Inflammatory macrophage (primary cell): Measurements from ENCODE around the gene XPR1.

Source experiments
- DNase-seq, 2 donors: peaks; one replicate each; pipeline ENCODE4 v3.0.0-alpha.2; 2020 to 2022
- total RNA-seq, 18 experiments: gene quantifications; one replicate each; lab custom pipeline; 2026; ENCODE audit warnings: mixed read lengths in 6 of 18, inconsistent platforms in 2 of 18; lab: John Stamatoyannopoulos, UW

The XPR1 gene
- total RNA-seq, result 41.6 to 96.4 (median 72.4) reads per million in 18 experiments

GRCh38 chr1:180631766-180632325, at the start of gene XPR1:
Gene XPR1 (plus strand): TSS chr1:180632022. CDS start chr1:180632202, 180 bp downstream.
- DNase-seq, result peak; percentile 98 to 99

DNA sequence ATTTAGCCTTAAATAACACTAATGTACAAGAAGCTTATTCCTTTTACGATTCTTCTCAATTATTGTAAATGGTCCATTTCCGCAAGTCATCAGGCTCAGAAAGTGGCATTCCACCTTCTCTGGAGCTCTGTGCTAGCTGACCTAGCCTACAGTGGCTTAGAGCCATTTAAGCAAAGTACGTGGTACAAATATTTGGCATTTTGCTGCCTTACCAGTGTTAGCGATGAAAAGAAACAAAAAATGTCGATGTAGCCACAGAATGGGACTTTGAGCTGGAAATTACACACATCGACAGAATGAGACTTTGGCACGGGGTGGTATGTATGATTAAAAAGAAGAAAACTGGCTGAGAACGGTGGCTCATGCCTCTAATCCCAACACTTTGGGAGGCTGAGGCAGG, 47.0 kb upstream of the XPR1 start:
- no peak for DNase-seq

- no peak for DNase-seq
Observed at GRCh38 chr1:180585994-180586359, 45.8 kb upstream of the XPR1 start.

- no peak for DNase-seq
Observed at GRCh38 chr1:180586671-180587155, 45.1 kb upstream of the XPR1 start.

- DNase-seq, result no peak
Observed at GRCh38 chr1:180588121-180588520, 43.7 kb upstream of the XPR1 start.

DNA sequence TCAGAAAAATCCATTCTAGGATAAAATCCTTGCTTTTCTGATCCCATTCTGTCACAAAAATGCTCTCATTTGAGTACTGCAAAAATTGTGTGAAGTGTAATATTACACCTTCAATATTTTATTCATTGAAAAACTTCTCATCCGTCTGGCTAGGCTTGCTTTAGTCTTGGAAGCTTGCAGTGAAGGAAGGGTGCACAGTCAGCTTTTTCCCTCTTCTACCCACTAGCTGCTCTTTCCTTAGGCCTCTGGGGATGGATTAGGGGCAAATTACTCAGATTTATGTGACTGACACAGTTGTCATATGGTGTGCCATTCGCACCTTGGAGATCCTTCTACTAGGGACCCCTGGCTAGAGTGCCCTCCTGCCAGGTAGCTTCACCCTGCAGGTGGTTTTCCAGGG, 40.9 kb upstream of the XPR1 start:
- DNase-seq, result no peak

DNA sequence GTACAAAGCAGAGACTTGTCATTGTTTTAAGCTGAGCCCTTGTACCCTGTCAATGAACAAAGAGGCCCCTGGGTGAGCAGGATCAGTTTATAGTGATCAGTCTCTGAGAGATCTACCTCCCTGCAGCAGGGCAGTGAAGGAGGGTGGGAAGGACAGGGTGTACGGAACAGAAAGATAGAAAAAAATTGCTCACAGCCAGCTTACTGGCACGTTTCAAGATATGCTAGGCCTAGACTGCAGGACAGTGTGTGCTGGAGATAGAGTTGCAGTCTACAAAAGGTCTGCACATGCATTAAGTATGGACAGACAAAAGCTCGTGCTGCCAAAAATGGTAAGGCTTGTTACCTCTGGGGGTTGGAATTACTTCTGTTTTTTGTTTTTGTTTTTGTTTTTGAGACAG, 38.4 kb upstream of the XPR1 start:
- no peak for DNase-seq

DNA sequence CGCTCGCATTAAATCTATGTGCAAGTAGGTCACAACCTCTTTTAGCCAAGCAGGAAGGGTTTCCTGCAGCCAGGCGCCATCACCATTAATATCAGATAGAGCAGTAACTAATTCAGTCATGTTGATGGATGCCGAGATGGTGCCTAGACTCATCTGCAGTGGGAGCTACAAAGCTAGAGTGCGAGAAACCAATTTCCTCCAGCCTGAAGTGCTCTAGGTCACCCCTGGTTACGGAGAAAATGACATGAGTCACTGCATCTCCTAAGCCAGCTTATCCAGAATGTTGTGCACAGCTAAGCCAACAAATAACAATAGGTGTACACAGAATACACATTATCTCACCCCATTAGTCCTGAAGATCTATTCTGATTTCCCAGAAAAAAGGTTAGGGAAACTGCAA, 37.1 kb upstream of the XPR1 start:
- no peak for DNase-seq

DNA sequence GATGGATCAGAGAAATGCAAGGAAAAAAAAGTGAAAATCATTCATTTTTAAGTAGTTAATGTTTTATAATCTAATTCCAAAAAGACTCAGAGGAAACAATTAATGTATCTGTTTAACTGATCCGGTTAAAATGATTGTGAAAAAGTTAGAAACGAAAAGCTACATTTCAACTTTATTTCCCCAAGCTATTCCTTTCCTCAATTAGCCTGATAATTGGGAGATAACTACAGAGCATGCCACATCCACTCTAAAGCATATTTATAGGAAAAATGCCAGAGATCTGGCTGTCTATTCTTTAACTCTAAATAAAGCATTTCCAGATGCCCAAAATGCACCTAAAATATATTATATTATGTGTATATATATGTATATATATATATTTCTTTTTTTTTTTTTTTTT, 35.9 kb upstream of the XPR1 start:
- no peak for DNase-seq

DNA sequence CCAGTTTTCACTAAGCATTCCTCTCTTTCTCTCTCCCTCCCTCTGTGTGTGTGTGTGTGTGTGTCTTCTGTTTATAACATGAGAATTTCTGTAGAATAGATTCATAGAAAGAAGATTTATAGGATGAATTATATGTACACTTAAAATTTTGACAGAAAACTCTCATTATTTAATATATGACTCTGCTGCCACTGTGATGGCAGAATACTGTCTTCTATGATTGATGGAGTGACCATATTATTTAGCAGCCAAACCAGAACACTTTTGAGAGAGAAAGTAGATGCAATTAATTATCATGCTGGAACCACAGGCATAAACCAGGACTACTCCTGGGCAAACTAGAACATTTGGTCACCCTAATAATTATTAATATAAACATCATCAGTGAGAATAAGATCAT, 34.3 kb upstream of the XPR1 start:
- DNase-seq, result no peak

- no peak for DNase-seq
Observed at GRCh38 chr1:180598333-180598974, 33.4 kb upstream of the XPR1 start.

DNA sequence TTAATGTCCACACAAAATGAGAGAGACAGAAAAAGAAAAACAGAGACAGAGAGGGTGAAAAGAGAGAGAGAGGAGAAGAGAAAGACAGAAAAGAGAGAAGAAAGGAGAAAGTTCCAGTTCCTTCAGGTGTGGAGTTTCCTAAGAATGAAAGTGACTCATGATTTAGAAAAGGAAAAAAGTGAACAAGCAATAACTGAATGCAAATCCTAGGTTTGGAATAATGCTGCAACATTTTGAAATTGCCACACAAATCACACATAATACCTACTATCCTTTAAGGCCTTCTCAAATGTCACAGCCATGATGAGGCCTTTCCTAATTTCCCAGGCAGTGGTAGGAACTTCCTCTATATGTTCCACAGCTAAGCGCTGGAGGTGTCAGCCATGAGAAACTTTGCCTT, 31.5 kb upstream of the XPR1 start:
- DNase-seq, result no peak

DNA sequence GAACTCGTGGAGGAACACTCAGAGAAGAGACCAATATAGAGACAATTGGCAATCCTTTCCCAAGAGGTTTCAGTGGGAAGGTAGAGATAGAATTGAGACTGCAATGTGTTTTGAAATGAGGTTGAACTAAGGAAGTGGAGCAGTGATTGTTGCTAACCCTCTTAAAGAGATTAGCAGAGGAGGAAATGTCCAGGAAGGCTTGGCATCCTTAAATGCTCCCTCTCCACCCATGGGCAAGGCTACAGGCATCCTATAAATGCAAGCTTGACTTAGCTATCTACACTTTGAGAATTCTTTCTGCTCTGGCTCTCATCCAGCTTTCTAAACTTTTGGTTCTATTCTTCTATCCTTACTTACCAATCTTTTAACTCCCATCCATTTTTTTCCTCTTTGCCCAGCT, 30.3 kb upstream of the XPR1 start:
- DNase-seq, result peak in 1 of 2 donors; percentile 10

DNA sequence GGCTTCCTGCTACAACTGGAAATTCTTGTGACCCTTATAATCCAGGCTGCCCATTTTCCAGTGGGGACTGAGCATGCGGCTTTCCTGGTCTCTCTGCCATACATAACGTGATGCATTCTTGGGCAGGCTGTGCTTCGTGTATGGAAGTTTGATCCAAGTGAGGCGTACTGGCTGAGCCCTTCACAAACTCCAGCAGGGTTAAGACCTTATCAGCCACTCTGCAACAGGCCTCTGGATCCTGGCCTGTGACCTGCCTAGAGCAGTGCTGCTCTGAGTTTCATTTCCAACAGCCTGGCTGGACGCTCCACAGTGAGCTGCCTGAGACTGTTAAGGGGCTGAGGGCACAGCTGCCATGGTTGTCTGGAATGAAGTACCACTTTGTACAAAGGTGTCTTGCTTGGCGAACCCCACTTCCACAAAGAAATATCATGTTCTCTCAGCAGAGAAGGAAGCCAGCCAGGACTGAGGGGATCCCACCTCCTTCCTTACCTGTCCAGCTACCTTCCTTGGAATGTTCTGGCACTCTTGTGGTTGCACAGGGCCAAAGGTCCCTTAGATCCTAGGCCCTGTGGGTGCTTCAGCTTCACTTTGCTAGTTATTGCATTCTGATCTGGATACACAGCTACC, 28.5 kb upstream of the XPR1 start:
- DNase-seq, result no peak

GRCh38 chr1:180603850-180604226, 28.0 kb upstream of the XPR1 start:
- DNase-seq, result no peak

DNA sequence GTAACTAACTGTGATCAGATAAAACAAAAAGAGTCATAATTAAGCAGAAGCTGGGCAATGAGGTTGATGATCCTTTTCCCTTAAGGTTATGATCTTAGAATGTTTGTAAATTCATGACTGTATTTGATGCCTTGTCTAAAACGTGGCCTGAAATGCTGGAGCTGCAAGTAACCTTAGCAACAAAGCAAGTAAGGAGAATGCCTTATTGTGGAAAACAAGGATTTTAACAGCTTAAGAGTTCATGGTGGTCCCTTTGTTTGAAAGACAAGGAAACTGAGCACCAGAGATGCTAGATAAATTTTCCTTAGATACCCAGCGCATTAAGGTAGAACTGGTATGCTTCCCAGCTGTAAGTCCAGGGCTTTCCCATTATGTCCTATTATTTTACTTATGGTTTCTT, 25.7 kb upstream of the XPR1 start:
- DNase-seq, result no peak

DNA sequence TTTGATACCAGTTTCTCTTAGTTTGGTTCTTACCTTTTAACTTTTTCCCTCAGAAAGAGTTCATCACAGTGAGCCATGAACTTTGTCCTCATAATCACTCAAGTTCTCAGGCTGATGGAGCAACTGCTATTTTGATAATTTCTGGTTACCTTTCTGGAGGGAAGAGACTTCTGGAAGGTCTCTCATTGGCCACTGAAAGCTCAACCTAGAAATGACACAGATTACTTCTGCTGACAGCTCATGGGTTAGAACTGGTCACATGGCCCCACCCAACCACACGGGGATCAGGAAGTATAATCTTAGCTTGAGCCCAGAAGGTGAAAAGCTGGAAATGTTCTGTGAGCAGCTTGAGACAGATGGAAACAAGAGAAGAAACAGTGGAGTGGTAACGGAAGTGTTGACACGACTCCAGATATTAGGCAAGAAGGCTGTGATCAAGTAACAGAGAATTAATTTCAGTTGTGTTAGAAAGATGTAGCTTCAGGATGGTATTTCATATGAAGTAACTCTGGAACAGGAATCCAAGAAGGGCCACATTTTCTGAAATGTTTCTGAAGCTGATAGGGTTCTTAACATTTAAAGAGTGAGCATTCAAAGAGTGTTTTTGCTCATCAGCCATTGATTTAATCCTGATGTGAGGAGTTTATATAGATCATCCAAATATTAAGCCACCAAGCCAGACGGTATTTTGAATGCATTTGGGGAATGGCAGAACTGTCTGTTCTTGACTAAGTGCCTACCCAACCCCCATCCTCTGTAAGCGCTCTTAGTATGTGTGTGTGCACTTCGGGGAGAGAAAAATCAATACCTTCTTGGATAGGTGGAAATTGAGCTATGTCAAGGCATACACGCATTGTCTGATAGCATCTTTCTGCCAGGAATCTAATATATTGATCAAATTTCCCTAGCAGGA, 21.9 kb upstream of the XPR1 start:
- DNase-seq, result peak; percentile 11 to 40

DNA sequence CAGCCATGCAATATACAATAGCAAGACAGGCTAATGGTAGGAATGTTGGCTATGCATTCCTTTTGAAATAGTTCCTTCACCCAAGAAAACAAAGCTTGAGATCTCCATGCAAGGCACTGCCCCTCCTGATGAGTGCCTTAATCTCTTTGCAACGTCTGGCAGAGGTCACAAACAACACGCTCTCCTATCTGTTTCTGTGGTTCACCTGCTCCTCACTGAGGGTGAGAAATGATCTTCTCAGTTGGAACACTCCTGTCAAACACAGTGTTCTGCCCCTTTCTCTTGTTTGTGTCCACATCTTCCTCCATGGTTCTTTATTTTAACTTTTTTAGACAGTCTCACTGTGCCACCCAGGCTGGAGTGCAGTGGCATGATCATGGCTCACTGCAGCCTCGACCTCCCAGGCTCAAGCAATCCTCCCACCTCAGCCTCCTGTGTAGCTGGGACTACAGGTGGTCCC, 21.2 kb upstream of the XPR1 start:
- no peak for DNase-seq

DNA sequence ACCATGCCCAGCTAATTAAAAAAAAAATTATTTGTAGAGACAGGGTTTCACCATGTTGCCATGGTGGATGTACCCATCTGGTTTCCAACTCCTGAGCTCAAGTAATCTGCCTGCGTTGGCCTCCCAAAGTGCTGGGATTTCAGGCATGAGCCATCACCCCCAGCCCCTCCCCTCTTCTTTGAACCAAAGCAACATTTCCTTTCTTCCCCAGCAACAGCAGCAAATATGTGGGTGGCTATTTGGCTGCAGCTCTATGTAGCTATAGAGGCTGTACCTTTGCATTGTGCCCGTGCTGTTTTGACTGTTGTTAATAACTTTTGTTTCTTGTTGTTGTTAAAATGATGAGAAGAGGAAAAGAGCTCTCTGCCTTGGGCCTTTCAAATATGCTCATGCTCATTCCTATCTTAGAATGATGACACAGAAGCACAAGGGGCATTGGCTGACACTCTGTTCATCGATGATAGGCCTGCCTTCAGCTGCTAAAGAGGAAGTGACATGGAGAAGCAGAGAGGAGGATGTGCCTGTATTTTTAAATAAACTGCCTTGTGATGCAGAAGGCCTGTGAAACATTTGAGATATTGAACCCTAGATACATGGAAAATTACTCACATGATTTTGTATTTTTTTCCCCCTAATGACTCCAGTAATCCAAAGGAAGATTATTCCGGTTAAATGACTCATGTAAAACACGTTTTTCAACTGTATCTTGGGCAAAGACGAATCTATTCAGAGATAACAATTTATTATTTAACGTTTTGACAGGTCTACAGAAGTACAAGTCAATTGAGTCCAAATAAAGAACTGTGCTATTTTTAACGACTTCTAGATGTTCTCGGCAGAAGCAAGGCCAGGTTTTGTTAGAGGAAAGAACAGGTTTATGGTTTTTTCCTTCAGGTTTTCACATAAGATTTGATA, 20.5 kb upstream of the XPR1 start:
- DNase-seq, result peak; percentile 90 to 91

GRCh38 chr1:180612632-180613031, 19.2 kb upstream of the XPR1 start:
- peak in 1 of 2 donors; percentile 79 for DNase-seq

- DNase-seq, result no peak
Observed at GRCh38 chr1:180614730-180615129, 17.1 kb upstream of the XPR1 start.
